Trophoblast cell (in vitro differentiated cells and primary cell): ENCODE data around the gene IFT80.
A peak's percentile ranks its signal among the peaks of the same experiment; 100 is the strongest.

ENCODE experiments used
- DNase-seq, 2 donors: peaks; one replicate each; pipeline ENCODE4 v3.0.0-alpha.2; 2016
- H2AFZ ChIP-seq: 2 replicates; pipeline ENCODE4 v1.6.1; 2013; ENCODE audit warnings: low read length, moderate library complexity, mild to moderate bottlenecking; ENCODE audit not compliant: insufficient read depth, poor library complexity
- H2AK5ac ChIP-seq: 2 replicates; pipeline ENCODE4 v1.6.1; 2013; ENCODE audit warnings: mild to moderate bottlenecking, low read length
- H2BK120ac ChIP-seq: 2 replicates; pipeline ENCODE4 v1.6.1; 2013; ENCODE audit warnings: low read length, mild to moderate bottlenecking, moderate library complexity; ENCODE audit not compliant: insufficient read depth, poor library complexity
- H2BK12ac ChIP-seq: 2 replicates; pipeline ENCODE4 v1.6.1; 2013; ENCODE audit warnings: mild to moderate bottlenecking, low read length, moderate library complexity
- H2BK5ac ChIP-seq: 2 replicates; pipeline ENCODE4 v1.6.1; 2013; ENCODE audit warnings: low read length, low read depth, moderate library complexity, mild to moderate bottlenecking; ENCODE audit not compliant: poor library complexity
- H3K14ac ChIP-seq: 2 replicates; pipeline ENCODE4 v1.6.1; 2013; ENCODE audit warnings: mild to moderate bottlenecking, low read length
- H3K18ac ChIP-seq: 2 replicates; pipeline ENCODE4 v1.6.1; 2013; ENCODE audit warnings: mild to moderate bottlenecking, low read length
- H3K23ac ChIP-seq: 2 replicates; pipeline ENCODE4 v1.6.1; 2013; ENCODE audit warnings: low read length
- H3K27ac ChIP-seq: 2 replicates; pipeline ENCODE4 v1.5.1; 2013; ENCODE audit warnings: low read depth, mild to moderate bottlenecking, inconsistent platforms, low read length, moderate library complexity
- H3K27me3 ChIP-seq: 2 replicates; pipeline ENCODE4 v1.6.1; 2013; ENCODE audit warnings: inconsistent platforms, mild to moderate bottlenecking, low read length, moderate library complexity; ENCODE audit not compliant: insufficient read depth
- H3K36me3 ChIP-seq, 2 experiments: 1 replicate in 1 of 2; 2 replicates in 1 of 2; pipeline ENCODE4 v1.6.1; 2013; ENCODE audit warnings: low read length in 2 of 2, mild to moderate bottlenecking in 2 of 2, moderate library complexity in 1 of 2; ENCODE audit not compliant: insufficient read depth in 2 of 2, control insufficient read depth in 1 of 2
- H3K4ac ChIP-seq: 2 replicates; pipeline ENCODE4 v1.6.1; 2013; ENCODE audit warnings: low read depth, mild to moderate bottlenecking, low read length, moderate library complexity
- H3K4me1 ChIP-seq, 2 experiments: 1 replicate in 1 of 2; 2 replicates in 1 of 2; pipeline ENCODE4 v1.6.1; 2013; ENCODE audit warnings: low read length in 2 of 2, mild to moderate bottlenecking in 2 of 2, moderate library complexity in 1 of 2; ENCODE audit not compliant: insufficient read depth in 2 of 2, control insufficient read depth in 1 of 2
- H3K4me2 ChIP-seq: 2 replicates; pipeline ENCODE4 v1.6.1; 2013; ENCODE audit warnings: inconsistent platforms, mild to moderate bottlenecking, low read length, moderate library complexity
- H3K4me3 ChIP-seq: 2 replicates; pipeline ENCODE4 v1.5.1; 2013; ENCODE audit warnings: mild to moderate bottlenecking, low read depth, low read length, inconsistent platforms
- H3K79me1 ChIP-seq: one replicate; pipeline ENCODE4 v1.6.1; 2013; ENCODE audit warnings: low read length
- H3K79me2 ChIP-seq: 2 replicates; pipeline ENCODE4 v1.6.1; 2013; ENCODE audit warnings: low read length, mild to moderate bottlenecking; ENCODE audit not compliant: control insufficient read depth, insufficient read depth, poor library complexity
- H3K9ac ChIP-seq: 2 replicates; pipeline ENCODE4 v1.6.1; 2013; ENCODE audit warnings: mild to moderate bottlenecking, low read length
- H3K9me3 ChIP-seq: 2 replicates; pipeline ENCODE4 v1.6.1; 2013; ENCODE audit warnings: low read depth, mild to moderate bottlenecking, control low read depth, inconsistent platforms, low read length; ENCODE audit not compliant: insufficient read depth
- H4K12ac ChIP-seq: 2 replicates; pipeline ENCODE4 v1.6.1; 2013; ENCODE audit warnings: low read depth, mild to moderate bottlenecking, low read length, moderate library complexity
- H4K8ac ChIP-seq: 2 replicates; pipeline ENCODE4 v1.6.1; 2013; ENCODE audit warnings: low read depth, mild to moderate bottlenecking, low read length, moderate library complexity
- H4K91ac ChIP-seq: one replicate; pipeline ENCODE4 v1.6.1; 2013; ENCODE audit warnings: low read depth, mild to moderate bottlenecking, low read length, moderate library complexity
- WGBS: extraction: QIAGEN DNeasy Blood & Tissue Kit; methylation state at CpG from one replicate; pipeline ENCODE4 v1.1.7; 2013; ENCODE audit warnings: missing lambda C conversion rate; ENCODE audit not compliant: insufficient read length, insufficient coverage; ENCODE audit errors: extremely low coverage; 5-methylcytosine and 5-hydroxymethylcytosine counted together

Gene IFT80

DNA sequence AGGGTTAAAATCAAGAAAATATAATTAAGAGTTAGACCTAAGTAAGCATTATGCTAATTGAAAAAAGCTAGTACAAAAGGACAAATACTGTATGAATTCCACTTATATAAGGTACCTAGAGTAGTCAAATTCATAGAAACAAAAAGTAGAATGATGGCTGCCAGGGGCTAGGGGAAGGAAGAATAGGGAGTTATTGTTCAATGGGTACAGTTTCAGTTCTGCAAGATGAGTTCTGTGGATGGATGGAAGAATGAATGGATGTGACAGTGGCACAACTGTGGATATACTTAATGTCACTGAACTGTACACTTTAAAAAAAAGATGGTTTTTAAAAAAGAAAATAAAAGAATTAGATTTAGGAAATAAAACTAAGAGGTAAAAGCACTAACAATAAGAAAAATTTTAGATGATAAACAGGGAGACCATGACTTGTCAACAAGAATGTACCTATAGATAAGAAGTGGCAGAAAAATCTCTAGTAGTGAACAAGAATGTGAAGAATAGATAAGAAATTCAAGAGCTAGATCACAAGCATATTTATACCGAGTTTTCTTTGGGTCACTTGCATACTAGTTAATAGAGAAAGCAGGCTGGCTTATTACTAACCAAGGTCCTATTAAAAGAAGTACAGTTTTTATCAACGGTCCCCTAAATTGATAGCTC is 5.5 kb downstream of the IFT80 start:
- H2BK5ac ChIP-seq: no peak overlapping the region

DNA sequence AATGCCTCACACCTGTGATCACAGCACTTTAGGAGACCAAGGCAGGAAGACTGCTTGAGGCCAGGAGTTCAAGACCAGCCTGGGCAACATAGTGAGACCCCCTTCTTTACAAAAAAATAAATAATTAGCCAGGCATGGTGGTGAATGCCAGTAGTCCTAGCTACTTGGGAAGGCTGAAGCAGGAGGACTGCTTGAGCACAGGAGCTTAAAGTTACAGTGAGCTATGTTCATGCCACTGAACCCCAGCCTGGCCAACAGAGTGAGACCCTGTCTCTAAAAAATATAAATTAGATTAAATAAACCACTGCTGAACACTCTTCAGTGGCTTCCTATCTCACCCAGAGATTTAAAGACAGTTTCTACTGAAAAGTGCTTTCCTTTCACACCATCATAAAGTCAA is 6.2 kb downstream of the IFT80 start:
- peaks cover 0 to 2% of the 10 kb centered on the region in 2 experiments for H3K4me1 ChIP-seq
- H2BK120ac ChIP-seq: no peak overlapping the region
- H3K4ac ChIP-seq: no peak overlapping the region
- H3K27me3 ChIP-seq: no peaks in the 10 kb centered on the region
- no peak overlapping the region for H3K27ac ChIP-seq
- no peak overlapping the region for H2AFZ ChIP-seq
- no peak overlapping the region for H3K14ac ChIP-seq
- H3K4me3 ChIP-seq: no peak overlapping the region
- H2AK5ac ChIP-seq: no peak overlapping the region
- H3K18ac ChIP-seq: no peak overlapping the region
- no peak overlapping the region for H4K8ac ChIP-seq
- no peak overlapping the region for H3K9ac ChIP-seq
- H3K79me1 ChIP-seq: no peaks in the 10 kb centered on the region
- H2BK5ac ChIP-seq: no peak overlapping the region
- no peaks in the 10 kb centered on the region for H3K36me3 ChIP-seq
- no peak overlapping the region for H2BK12ac ChIP-seq
- no peak overlapping the region for H3K4me2 ChIP-seq
- no peak overlapping the region for H3K23ac ChIP-seq
- H4K12ac ChIP-seq: no peak overlapping the region
- no peaks in the 10 kb centered on the region for H3K9me3 ChIP-seq
- no peaks in the 10 kb centered on the region for H3K79me2 ChIP-seq
- H4K91ac ChIP-seq: no peak overlapping the region
- DNase-seq: no peak

More for the DNA sequence above, 5.5 kb downstream of the IFT80 start:
- Histone ChIP-seq H3K4me1 (peaks cover 0 to 2% of the 10 kb centered on the region in 2 experiments), H3K27ac (no peak overlapping the region), H4K12ac (no peak overlapping the region), H3K14ac (no peak overlapping the region), H3K18ac (no peak overlapping the region), H3K79me1 (no peaks in the 10 kb centered on the region), H3K4me2 (no peak overlapping the region), H2BK12ac (no peak overlapping the region), H3K27me3 (no peaks in the 10 kb centered on the region), H3K79me2 (no peaks in the 10 kb centered on the region), H2AK5ac (no peak overlapping the region), H4K8ac (no peak overlapping the region), H2BK120ac (no peak overlapping the region), H4K91ac (no peak overlapping the region), H3K4ac (no peak overlapping the region), H3K4me3 (no peak overlapping the region), H3K23ac (no peak overlapping the region), H3K9ac (no peak overlapping the region), H2AFZ (no peak overlapping the region), H3K36me3 (no peaks in the 10 kb centered on the region), H3K9me3 (no peaks in the 10 kb centered on the region)
- peak in 1 of 2 donors; percentile 60 for DNase-seq
- no CpG with 5 or more reads among the region's 2 CpGs for WGBS

DNA sequence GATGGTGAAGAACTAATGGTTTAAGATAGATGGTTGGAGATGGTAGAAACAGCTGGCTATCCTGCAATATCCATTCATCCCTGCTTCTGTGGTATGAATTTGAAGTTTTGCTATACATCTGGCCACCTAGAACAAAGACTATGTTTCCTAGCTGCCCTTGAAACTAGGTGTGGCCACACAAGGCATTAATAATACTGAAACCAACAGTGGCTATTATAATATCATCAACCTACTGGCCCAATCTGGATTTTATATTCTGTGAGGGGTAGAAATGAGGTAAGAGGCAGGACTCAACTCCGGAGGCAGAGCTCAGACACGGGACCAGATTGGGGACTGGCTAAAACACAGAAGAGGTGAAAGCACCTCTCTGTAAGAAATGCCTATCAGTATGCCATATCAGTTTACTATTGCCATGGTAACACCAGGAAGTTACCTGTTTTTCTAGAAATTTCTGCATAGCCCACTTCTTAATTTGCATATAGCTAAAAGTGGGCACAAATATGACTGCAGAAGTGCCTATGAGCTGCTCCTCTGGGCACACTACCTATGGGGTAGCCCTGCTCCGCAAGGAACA is 8.4 kb downstream of the IFT80 start:
- no peak overlapping the region for H2BK5ac ChIP-seq
- H3K4ac ChIP-seq: no peak overlapping the region
- H3K27ac ChIP-seq: no peak overlapping the region
- H3K4me2 ChIP-seq: no peak overlapping the region
- H4K8ac ChIP-seq: no peak overlapping the region
- no peak overlapping the region for H3K4me3 ChIP-seq
- H3K27me3 ChIP-seq: no peaks in the 10 kb centered on the region
- no CpG with 5 or more reads among the region's 3 CpGs for WGBS
- no peaks in the 10 kb centered on the region for H3K9me3 ChIP-seq
- peaks cover 0 to 2% of the 10 kb centered on the region in 2 experiments for H3K4me1 ChIP-seq
- H2AFZ ChIP-seq: no peak overlapping the region
- H3K18ac ChIP-seq: no peak overlapping the region
- no peak overlapping the region for H3K23ac ChIP-seq
- no peaks in the 10 kb centered on the region for H3K36me3 ChIP-seq
- no peak overlapping the region for H2AK5ac ChIP-seq
- no peak overlapping the region for H2BK12ac ChIP-seq
- H4K12ac ChIP-seq: no peak overlapping the region
- H3K14ac ChIP-seq: no peak overlapping the region
- no peak for DNase-seq
- no peak overlapping the region for H2BK120ac ChIP-seq
- no peaks in the 10 kb centered on the region for H3K79me2 ChIP-seq
- no peak overlapping the region for H4K91ac ChIP-seq
- no peaks in the 10 kb centered on the region for H3K79me1 ChIP-seq
- no peak overlapping the region for H3K9ac ChIP-seq

DNA sequence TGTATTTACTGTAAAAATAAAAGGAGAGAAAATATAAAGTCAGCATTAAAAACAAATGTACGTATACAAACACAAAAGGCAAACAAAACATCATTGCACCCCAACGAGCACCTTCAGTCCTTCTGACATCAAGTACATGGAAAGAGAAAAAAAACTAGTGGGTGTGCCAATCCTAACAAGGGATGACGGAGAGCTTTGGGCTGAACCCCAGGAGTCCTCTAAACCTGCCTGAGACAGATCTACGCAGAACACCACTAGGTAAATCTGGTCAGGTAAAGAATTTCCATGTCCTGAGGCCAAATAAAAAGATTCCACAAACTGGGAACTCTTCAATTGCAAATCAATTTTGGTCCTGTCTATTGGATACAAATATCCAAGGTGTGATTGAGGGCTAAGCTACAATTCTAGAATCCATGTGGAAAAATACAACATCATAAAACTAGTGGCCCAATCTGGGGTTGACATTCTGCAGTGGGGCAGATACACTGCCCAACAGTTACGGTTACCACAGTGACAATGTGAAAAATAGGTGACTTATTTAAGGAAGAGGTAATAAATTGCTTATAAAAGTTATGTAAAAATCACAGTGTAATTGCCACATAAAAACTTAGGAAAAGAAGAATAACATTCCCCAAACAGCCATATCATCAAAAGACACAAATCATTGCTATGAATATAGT is 14.2 kb downstream of the IFT80 start:
- no peak overlapping the region for H3K4me2 ChIP-seq
- H4K91ac ChIP-seq: no peak overlapping the region
- no peak overlapping the region for H3K23ac ChIP-seq
- H2BK120ac ChIP-seq: no peak overlapping the region
- H3K27ac ChIP-seq: no peak overlapping the region
- H2BK12ac ChIP-seq: no peak overlapping the region
- no peak overlapping the region for H2BK5ac ChIP-seq
- H3K79me1 ChIP-seq: peaks cover 2% of the 10 kb centered on the region
- no peaks in the 10 kb centered on the region for H3K9me3 ChIP-seq
- no peak overlapping the region for H2AK5ac ChIP-seq
- no peak overlapping the region for H3K9ac ChIP-seq
- H3K4ac ChIP-seq: no peak overlapping the region
- H4K12ac ChIP-seq: no peak overlapping the region
- no CpG with 5 or more reads among the region's 5 CpGs for WGBS
- H3K14ac ChIP-seq: no peak overlapping the region
- DNase-seq: no peak
- no peak overlapping the region for H3K4me3 ChIP-seq
- no peak overlapping the region for H2AFZ ChIP-seq
- H3K18ac ChIP-seq: no peak overlapping the region
- H4K8ac ChIP-seq: no peak overlapping the region
- H3K27me3 ChIP-seq: no peaks in the 10 kb centered on the region
- H3K79me2 ChIP-seq: no peaks in the 10 kb centered on the region
- peaks cover 5 to 7% of the 10 kb centered on the region in 2 experiments for H3K4me1 ChIP-seq
- H3K36me3 ChIP-seq: no peaks in the 10 kb centered on the region
